RWPE1 (cell line): ENCODE measurements around the gene PSMB2.
"Not testable (repeated sequence)": the region's sequence is repeated elsewhere in the genome, so short reads cannot be mapped to it uniquely, and the experiment has no call there.

Source experiments
- CTCF ChIA-PET: fragments of 350-600 bp; sonication (Branson Sonifier 250); formaldehyde crosslinking; extraction: SDS; loops from one replicate; lab custom pipeline; 2021; lab: Yijun Ruan, JAX
- POLR2A ChIA-PET: fragments of 400-600 bp; formaldehyde crosslinking; extraction: SDS; loops from one replicate; lab custom pipeline; 2020; ENCODE audit warnings: antibody characterized with exemption; ENCODE audit not compliant: low non-redundant PET; lab: Yijun Ruan, JAX
- DNase-seq: peaks from one replicate; pipeline ENCODE4 v3.0.0; 2012; ENCODE audit warnings: low spot score
- H3K27ac ChIP-seq: fragments of 450-650 bp; 2 replicates; pipeline ENCODE4 v1.5.1; 2017
- TF ChIP-seq, protein P1 (sequence below): fragments of 450-650 bp; conservative IDR thresholded peaks from 2 replicates; pipeline ENCODE4 v1.5.1; 2017; ENCODE audit warnings: low read depth, mild to moderate bottlenecking

PSMB2 gene

DNA sequence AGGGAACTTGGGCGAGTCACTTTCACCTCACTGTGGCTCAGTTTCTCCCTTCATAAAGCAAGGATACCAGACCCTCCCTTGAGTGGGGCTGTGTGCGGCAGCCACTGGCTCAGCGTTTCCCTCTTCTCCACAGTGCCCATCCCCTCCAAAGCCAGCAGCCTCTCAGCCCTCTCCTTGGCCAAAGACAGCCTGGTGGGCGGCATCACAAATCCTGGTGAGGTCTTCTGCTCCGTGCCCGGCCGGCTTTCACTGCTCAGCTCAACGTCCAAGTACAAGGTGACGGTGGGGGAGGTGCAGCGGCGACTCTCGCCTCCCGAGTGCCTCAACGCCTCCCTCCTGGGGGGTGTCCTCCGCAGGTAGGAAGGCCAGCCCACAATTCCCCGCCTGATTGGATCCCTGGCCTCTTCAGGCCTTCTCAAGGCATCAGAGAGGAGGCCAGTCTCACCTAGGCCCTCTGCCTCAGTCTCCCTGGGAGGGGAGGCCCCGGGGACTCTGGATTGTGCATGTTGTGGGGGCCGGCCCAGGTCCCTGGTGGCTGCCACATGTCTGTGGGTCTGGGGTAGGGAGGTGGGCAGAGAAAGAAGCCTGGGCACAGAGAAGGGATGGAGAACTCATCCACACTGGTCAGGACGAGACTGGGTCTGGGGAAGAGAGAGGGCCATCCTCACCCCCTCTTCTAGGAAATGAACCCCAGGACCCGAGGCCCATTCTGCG, 53.0 kb downstream of the PSMB2 start:
- POLR2A ChIA-PET, result no interaction called here
- CTCF ChIA-PET, result no interaction called here
- DNase-seq, result no peak

DNA sequence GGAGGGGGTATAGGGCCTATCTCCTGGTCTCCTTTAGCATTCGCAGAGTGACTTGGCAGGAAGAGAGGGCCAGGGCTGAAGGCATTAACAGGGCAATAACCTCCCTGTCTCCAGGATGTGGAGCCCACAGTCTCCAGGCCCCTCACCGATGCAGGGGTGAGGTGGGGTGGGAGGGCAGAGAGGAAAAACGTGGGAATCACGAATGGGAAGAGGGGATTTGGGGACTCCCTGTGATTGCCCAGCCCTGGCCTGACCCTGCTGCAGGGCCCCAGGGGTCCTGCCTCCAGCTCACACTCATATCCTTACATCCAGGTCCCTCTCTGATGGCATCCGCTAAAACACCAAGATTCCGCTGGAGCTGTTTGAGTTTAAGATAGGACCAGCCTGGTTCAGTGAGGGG, 53.6 kb downstream of the PSMB2 start:
- ChIA-PET CTCF (no interaction called here), POLR2A (no interaction called here)
- no peak overlapping the region for H3K27ac ChIP-seq
- DNase-seq, result no peak
- TF ChIP-seq, protein P1, sequence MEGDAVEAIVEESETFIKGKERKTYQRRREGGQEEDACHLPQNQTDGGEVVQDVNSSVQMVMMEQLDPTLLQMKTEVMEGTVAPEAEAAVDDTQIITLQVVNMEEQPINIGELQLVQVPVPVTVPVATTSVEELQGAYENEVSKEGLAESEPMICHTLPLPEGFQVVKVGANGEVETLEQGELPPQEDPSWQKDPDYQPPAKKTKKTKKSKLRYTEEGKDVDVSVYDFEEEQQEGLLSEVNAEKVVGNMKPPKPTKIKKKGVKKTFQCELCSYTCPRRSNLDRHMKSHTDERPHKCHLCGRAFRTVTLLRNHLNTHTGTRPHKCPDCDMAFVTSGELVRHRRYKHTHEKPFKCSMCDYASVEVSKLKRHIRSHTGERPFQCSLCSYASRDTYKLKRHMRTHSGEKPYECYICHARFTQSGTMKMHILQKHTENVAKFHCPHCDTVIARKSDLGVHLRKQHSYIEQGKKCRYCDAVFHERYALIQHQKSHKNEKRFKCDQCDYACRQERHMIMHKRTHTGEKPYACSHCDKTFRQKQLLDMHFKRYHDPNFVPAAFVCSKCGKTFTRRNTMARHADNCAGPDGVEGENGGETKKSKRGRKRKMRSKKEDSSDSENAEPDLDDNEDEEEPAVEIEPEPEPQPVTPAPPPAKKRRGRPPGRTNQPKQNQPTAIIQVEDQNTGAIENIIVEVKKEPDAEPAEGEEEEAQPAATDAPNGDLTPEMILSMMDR, result no peak

More for the DNA sequence above, 53.0 kb downstream of the PSMB2 start:
- TF ChIP-seq, protein P1, result no peak
- no peak overlapping the region for H3K27ac ChIP-seq

DNA sequence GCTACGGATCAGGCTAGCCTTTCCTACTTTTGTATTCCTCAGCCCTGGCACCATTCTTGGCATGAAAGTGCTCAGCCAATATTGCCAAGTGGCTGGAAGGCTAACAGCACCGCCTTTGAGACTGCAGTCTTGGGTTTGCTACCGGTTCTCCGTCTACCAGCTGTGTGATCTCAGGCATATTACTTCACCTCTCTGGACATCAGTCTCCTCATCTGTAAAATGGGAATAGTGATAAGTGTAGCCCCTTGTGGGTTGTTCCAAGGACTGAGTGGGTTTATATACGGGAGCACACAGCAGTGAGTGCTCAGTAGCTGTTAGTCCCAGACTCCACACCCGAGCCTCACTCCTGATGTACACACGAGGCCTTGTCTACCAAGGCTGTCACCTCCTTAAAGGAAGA, 54.5 kb downstream of the PSMB2 start:
- TF ChIP-seq, protein P1, result no peak
- no peak for DNase-seq
- POLR2A ChIA-PET, result no interaction called here
- CTCF ChIA-PET, result no interaction called here
- H3K27ac ChIP-seq, result no peak overlapping the region

DNA sequence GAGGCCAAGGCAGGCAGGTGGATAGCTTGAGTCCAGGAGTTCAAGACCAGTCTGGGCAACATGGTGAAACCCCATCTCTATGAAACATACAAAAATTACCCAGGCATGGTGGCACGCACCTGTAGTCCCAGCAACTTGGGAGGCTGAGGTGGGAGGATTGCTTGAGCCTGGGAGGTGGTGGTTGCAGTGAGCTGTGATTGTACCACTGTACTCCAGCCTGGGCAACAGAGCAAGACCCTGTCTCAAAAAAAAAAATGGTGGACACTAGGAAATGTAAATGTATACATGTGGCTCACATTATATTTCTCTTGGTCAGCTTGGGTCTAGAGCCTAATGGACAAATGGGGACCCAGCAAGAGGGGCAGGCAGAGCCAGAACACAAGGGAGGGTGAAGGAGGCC, 55.5 kb downstream of the PSMB2 start:
- DNase-seq, H3K27ac ChIP-seq, POLR2A ChIA-PET: not testable (repeated sequence)
- CTCF ChIA-PET, result interaction anchor here (0.6 kb wide), 1 partner anchor 333 kb away, joined by 4 read pairs; no protein-coding TSS in a partner anchor

GRCh38 chr1:35585281-35585680, 56.0 kb downstream of the PSMB2 start:
- ChIA-PET CTCF (interaction anchor here (0.6 kb wide), 1 partner anchor 333 kb away, joined by 4 read pairs; no protein-coding TSS in a partner anchor), POLR2A (no interaction called here)
- TF ChIP-seq, protein P1, result no peak
- DNase-seq, result no peak
- H3K27ac ChIP-seq, result no peak overlapping the region

DNA sequence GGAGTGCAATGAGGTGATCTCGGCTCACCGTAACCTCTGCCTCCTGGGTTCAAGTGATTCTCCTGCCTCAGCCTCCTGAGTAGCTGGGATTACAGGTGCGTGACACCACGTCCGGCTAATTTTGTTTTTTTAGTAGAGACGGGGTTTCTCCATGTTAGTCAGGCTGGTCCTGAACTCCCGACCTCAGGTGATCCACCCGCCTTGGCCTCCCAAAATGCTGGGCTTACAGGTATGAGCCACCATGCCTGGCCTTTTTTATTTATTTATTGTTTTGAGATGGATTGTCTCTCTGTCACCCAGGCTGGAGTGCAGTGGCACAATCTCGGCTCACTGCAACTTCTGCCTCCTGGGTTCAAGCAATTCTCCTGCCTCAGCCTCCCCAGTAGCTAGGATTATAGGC, 59.7 kb downstream of the PSMB2 start:
- H3K27ac ChIP-seq, POLR2A ChIA-PET, DNase-seq, CTCF ChIA-PET: not testable (repeated sequence)

DNA sequence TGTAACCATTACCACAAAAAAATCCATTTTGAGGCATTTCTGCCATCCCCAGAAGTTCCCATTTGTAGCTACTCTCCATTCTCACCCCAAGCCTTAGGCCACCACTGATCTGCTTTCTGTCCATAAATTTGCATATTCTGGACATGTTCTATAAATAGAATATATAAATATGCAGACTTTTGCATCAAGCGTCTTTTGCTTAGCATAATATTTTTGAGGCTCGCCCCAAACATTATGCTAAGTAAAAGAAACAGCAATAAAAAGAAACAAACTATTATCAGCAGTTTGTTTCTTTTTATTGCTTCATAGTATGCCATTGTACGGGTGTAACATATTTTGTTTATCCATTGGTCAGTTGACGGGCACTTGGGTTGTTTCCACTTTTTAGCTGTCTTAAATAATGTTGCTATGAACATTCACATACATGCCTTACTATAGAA, 60.4 kb downstream of the PSMB2 start:
- CTCF ChIA-PET, result interaction anchor here (0.5 kb wide), 1 partner anchor 130 kb away, joined by 3 read pairs; no protein-coding TSS in a partner anchor
- H3K27ac ChIP-seq, result no peak overlapping the region
- TF ChIP-seq, protein P1, result no peak
- POLR2A ChIA-PET, result no interaction called here
- DNase-seq, result no peak
